ENCODE measurements around the gene ASTN2.

The ASTN2 gene

GRCh38 chr9:117415358-117415914 lies 579 bp upstream of the ASTN2 start:
- DNase-seq (ENCODE audit: low read depth), result no peak

GRCh38 chr9:117414220-117414905 lies 494 bp downstream of the ASTN2 start:
- DNase-seq (ENCODE audit: low read depth), result no peak

- DNase-seq (ENCODE audit: low read depth), result no peak
These were observed 1.3 kb downstream of the ASTN2 start for GRCh38 chr9:117413346-117414219.

- DNase-seq (ENCODE audit: low read depth), result no peak
These were observed 2.0 kb downstream of the ASTN2 start for GRCh38 chr9:117412841-117413240.

- DNase-seq (ENCODE audit: low read depth), result no peak
These were observed 2.7 kb downstream of the ASTN2 start for GRCh38 chr9:117412006-117412715.

- DNase-seq (ENCODE audit: low read depth), result no peak
These were observed 3.3 kb downstream of the ASTN2 start for GRCh38 chr9:117411547-117411946.

- no peak for DNase-seq (ENCODE audit: low read depth)
These were observed 5.5 kb downstream of the ASTN2 start for GRCh38 chr9:117409321-117409720.

- no peak for DNase-seq (ENCODE audit: low read depth)
These were observed 7.3 kb downstream of the ASTN2 start for GRCh38 chr9:117407436-117408022.

GRCh38 chr9:117405950-117406705 lies 8.7 kb downstream of the ASTN2 start:
- DNase-seq (ENCODE audit: low read depth), result no peak

- DNase-seq (ENCODE audit: low read depth), result no peak
These were observed 11.0 kb downstream of the ASTN2 start for GRCh38 chr9:117403848-117404247.

GRCh38 chr9:117403403-117403811 lies 11.4 kb downstream of the ASTN2 start:
- no peak for DNase-seq (ENCODE audit: low read depth)

- DNase-seq (ENCODE audit: low read depth), result no peak
These were observed 14.7 kb downstream of the ASTN2 start for GRCh38 chr9:117400171-117400570.

- no peak for DNase-seq (ENCODE audit: low read depth)
These were observed 19.7 kb downstream of the ASTN2 start for GRCh38 chr9:117395151-117395650.

- no peak for DNase-seq (ENCODE audit: low read depth)
These were observed 20.2 kb downstream of the ASTN2 start for GRCh38 chr9:117394655-117395054.

- no peak for DNase-seq (ENCODE audit: low read depth)
These were observed 21.9 kb downstream of the ASTN2 start for GRCh38 chr9:117392992-117393391.

- DNase-seq (ENCODE audit: low read depth), result no peak
These were observed 27.4 kb downstream of the ASTN2 start for GRCh38 chr9:117387422-117387821.

- no peak for DNase-seq (ENCODE audit: low read depth)
These were observed 35.5 kb downstream of the ASTN2 start for GRCh38 chr9:117379341-117379740.

GRCh38 chr9:117377046-117377445 lies 37.8 kb downstream of the ASTN2 start:
- no peak for DNase-seq (ENCODE audit: low read depth)

- no peak for DNase-seq (ENCODE audit: low read depth)
These were observed 38.9 kb downstream of the ASTN2 start for GRCh38 chr9:117375956-117376355.

GRCh38 chr9:117374076-117374725 lies 40.7 kb downstream of the ASTN2 start:
- no peak for DNase-seq (ENCODE audit: low read depth)
